Keratinocyte (primary cell): ENCODE data around the gene FOXRED2. TPM values are rescaled to one million over a fixed set of nuclear protein-coding genes. Genes with fewer than 3 reads are reported as not detected.

Experiments used
- DNase-seq: peaks from one replicate; pipeline ENCODE4 v3.0.0-alpha.2; 2011; ENCODE audit warnings: low read depth, missing footprints, low spot score
- FAIRE-seq: peaks from 2 replicates; lab custom pipeline; 2011; peaks lifted over from hg19 to GRCh38; lab: Jason Lieb, UNC
- H2AFZ ChIP-seq: 2 replicates; pipeline ENCODE4 v1.6.0; 2012; ENCODE audit warnings: low read length, control low read depth, inconsistent platforms; ENCODE audit not compliant: control insufficient read depth
- H3K27ac ChIP-seq: 2 replicates; pipeline ENCODE4 v1.5.1; 2011; ENCODE audit warnings: low read length; ENCODE audit not compliant: control insufficient read depth, insufficient read depth
- H3K27me3 ChIP-seq: 3 replicates; pipeline ENCODE4 v1.6.0; 2011; ENCODE audit warnings: low read length; ENCODE audit not compliant: control insufficient read depth, insufficient read depth; ENCODE audit errors: extremely low read depth
- H3K36me3 ChIP-seq, 2 experiments: 2 replicates in 1 of 2; 3 replicates in 1 of 2; pipeline ENCODE4 v1.5.1; 2011; ENCODE audit warnings: low read length in 2 of 2, mild to moderate bottlenecking in 1 of 2; ENCODE audit not compliant: control insufficient read depth in 2 of 2, insufficient read depth in 2 of 2; ENCODE audit errors: extremely low read depth in 1 of 2
- H3K4me1 ChIP-seq: 3 replicates; pipeline ENCODE4 v1.5.1; 2011; ENCODE audit warnings: low read length; ENCODE audit not compliant: control insufficient read depth, insufficient read depth; ENCODE audit errors: extremely low read depth
- H3K4me2 ChIP-seq: 3 replicates; pipeline ENCODE4 v1.6.0; 2011; ENCODE audit warnings: low read depth, low read length; ENCODE audit not compliant: control insufficient read depth, insufficient read depth; ENCODE audit errors: extremely low read depth
- H3K4me3 ChIP-seq, 3 experiments: fragments of 200-600 bp in 1 of 3; sonication (generic) in 1 of 3; 2 replicates in 2 of 3; 3 replicates in 1 of 3; pipeline ENCODE4 v1.5.1; 2011 to 2016; ENCODE audit warnings: low read length in 3 of 3, mild to moderate bottlenecking in 3 of 3, control low read depth in 2 of 3, inconsistent platforms in 1 of 3, low read depth in 1 of 3, mixed read lengths in 1 of 3, mixed run types in 1 of 3, moderate library complexity in 1 of 3; ENCODE audit not compliant: control insufficient read depth in 2 of 3, insufficient read depth in 2 of 3; ENCODE audit errors: extremely low read depth in 1 of 3
- H3K79me2 ChIP-seq: 2 replicates; pipeline ENCODE4 v1.6.0; 2012; ENCODE audit warnings: low read length; ENCODE audit not compliant: control insufficient read depth, insufficient read depth
- H3K9ac ChIP-seq: 3 replicates; pipeline ENCODE4 v1.6.0; 2011; ENCODE audit warnings: low read length; ENCODE audit not compliant: control insufficient read depth, insufficient read depth; ENCODE audit errors: extremely low read depth
- H3K9me1 ChIP-seq: 3 replicates; pipeline ENCODE4 v1.6.0; 2011; ENCODE audit warnings: low read length; ENCODE audit not compliant: control insufficient read depth, insufficient read depth; ENCODE audit errors: extremely low read depth
- H3K9me3 ChIP-seq: 2 replicates; pipeline ENCODE4 v1.5.1; 2012; ENCODE audit warnings: low read depth, low read length; ENCODE audit not compliant: control insufficient read depth
- H4K20me1 ChIP-seq: 3 replicates; pipeline ENCODE4 v1.6.0; 2011; ENCODE audit warnings: low read length; ENCODE audit not compliant: control insufficient read depth, insufficient read depth; ENCODE audit errors: extremely low read depth
- EZH2 ChIP-seq: IDR thresholded peaks from one replicate; pipeline ENCODE4 v1.6.1; 2012; ENCODE audit warnings: inconsistent platforms, mild to moderate bottlenecking, low read length, moderate library complexity
- dilution Hi-C: fragments of 300-500 bp; cut with MboI; formaldehyde crosslinking; loops from one replicate; pipeline ENCODE4 v1.7.0; 2020; ENCODE audit warnings: low sequenced_read_pairs; ENCODE audit not compliant: extremely low pct_ligation_motif_present
- polyA plus RNA-seq, 5 experiments: library from polyadenylated mRNA; depleted of rRNA in 3 of 5; stranded (reverse) in 3 of 5; stranded (forward) in 1 of 5; unstranded in 1 of 5; fragments of >200 nt; gene quantifications; 1 replicate in 1 of 5; 2 replicates in 3 of 5; 3 replicates in 1 of 5; pipeline versions ENCODE4 v1.2.1 to v1.2.3, GENCODE V29; 2011 to 2012; ENCODE audit warnings: missing spikeins in 2 of 5, low read depth in 1 of 5, low replicate concordance in 1 of 5
- TF ChIP-seq, protein P1 (sequence below), 3 experiments: IDR thresholded peaks in 1 of 3; conservative IDR thresholded peaks in 1 of 3; optimal IDR thresholded peaks in 1 of 3; 2 replicates in 2 of 3; 3 replicates in 1 of 3; pipeline versions ENCODE3 to v1.5.1; 2011; ENCODE audit warnings: low read length in 3 of 3, mild to moderate bottlenecking in 3 of 3, moderate library complexity in 2 of 3, control low read depth in 1 of 3, inconsistent platforms in 1 of 3; ENCODE audit not compliant: insufficient read depth in 2 of 3; ENCODE audit errors: extremely low read depth in 1 of 3

Gene FOXRED2
- polyA plus RNA-seq, 1 donor (not counting 4 experiments of a cell fraction or from before 2014, with no cell fraction given), result 0.71 TPM

GRCh38 chr22:36493690-36494110 lies 13.1 kb downstream of the FOXRED2 start:
- dilution Hi-C loops, result no loop called here
- TF ChIP-seq EZH2, result no peak
- TF ChIP-seq, protein P1, sequence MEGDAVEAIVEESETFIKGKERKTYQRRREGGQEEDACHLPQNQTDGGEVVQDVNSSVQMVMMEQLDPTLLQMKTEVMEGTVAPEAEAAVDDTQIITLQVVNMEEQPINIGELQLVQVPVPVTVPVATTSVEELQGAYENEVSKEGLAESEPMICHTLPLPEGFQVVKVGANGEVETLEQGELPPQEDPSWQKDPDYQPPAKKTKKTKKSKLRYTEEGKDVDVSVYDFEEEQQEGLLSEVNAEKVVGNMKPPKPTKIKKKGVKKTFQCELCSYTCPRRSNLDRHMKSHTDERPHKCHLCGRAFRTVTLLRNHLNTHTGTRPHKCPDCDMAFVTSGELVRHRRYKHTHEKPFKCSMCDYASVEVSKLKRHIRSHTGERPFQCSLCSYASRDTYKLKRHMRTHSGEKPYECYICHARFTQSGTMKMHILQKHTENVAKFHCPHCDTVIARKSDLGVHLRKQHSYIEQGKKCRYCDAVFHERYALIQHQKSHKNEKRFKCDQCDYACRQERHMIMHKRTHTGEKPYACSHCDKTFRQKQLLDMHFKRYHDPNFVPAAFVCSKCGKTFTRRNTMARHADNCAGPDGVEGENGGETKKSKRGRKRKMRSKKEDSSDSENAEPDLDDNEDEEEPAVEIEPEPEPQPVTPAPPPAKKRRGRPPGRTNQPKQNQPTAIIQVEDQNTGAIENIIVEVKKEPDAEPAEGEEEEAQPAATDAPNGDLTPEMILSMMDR (optimal IDR thresholded peaks at IDR 0.05 in 1 of 3, IDR thresholded peaks at IDR 0.05 in 1 of 3, conservative IDR thresholded peaks at IDR 0.05 in 1 of 3; ENCODE audit: extremely low read depth in 1 of 3, insufficient read depth in 2 of 3, low read length in 3 of 3), result no peak
- H3K9ac ChIP-seq, result no peak overlapping the region
- no peak overlapping the region for H2AFZ ChIP-seq
- H4K20me1 ChIP-seq, result no peaks in the 10 kb centered on the region
- no peaks in the 10 kb centered on the region for H3K36me3 ChIP-seq
- no peaks in the 10 kb centered on the region for H3K27me3 ChIP-seq
- FAIRE-seq (no peak), DNase-seq (no peak)
- no peak overlapping the region for H3K4me3 ChIP-seq
- H3K79me2 ChIP-seq, result no peaks in the 10 kb centered on the region
- H3K4me2 ChIP-seq, result no peak overlapping the region
- no peaks in the 10 kb centered on the region for H3K9me3 ChIP-seq
- no peaks in the 10 kb centered on the region for H3K4me1 ChIP-seq
- no peak overlapping the region for H3K27ac ChIP-seq
- no peaks in the 10 kb centered on the region for H3K9me1 ChIP-seq

GRCh38 chr22:36492109-36492508 lies 14.7 kb downstream of the FOXRED2 start:
- H2AFZ ChIP-seq, result no peak overlapping the region
- H3K4me3 ChIP-seq, result no peak overlapping the region
- H3K27me3 ChIP-seq, result no peaks in the 10 kb centered on the region
- H4K20me1 ChIP-seq, result no peaks in the 10 kb centered on the region
- H3K9me3 ChIP-seq, result peaks cover under 1% of the 10 kb centered on the region
- no peak overlapping the region for H3K4me2 ChIP-seq
- no peak overlapping the region for H3K27ac ChIP-seq
- no peaks in the 10 kb centered on the region for H3K79me2 ChIP-seq
- no peaks in the 10 kb centered on the region for H3K9me1 ChIP-seq
- no peaks in the 10 kb centered on the region for H3K4me1 ChIP-seq
- FAIRE-seq (no peak), DNase-seq (no peak)
- TF ChIP-seq, protein P1 (optimal IDR thresholded peaks at IDR 0.05 in 1 of 3, IDR thresholded peaks at IDR 0.05 in 1 of 3, conservative IDR thresholded peaks at IDR 0.05 in 1 of 3; ENCODE audit: extremely low read depth in 1 of 3, insufficient read depth in 2 of 3, low read length in 3 of 3), result no peak
- TF ChIP-seq EZH2, result no peak
- no peak overlapping the region for H3K9ac ChIP-seq
- dilution Hi-C loops, result no loop called here
- H3K36me3 ChIP-seq, result no peaks in the 10 kb centered on the region
